ENCODE measurements around the gene C2orf42.
"Not testable (repeated sequence)": the region's sequence is repeated elsewhere in the genome, so short reads cannot be mapped to it uniquely, and the experiment has no call there.

C2orf42 gene

GRCh38 chr2:70173520-70173919, 17.3 kb downstream of the C2orf42 start:
- no peak for DNase-seq (ENCODE audit: low read depth, low spot score)

- DNase-seq (ENCODE audit: low read depth, low spot score) = not testable (repeated sequence)
These were observed 21.1 kb downstream of the C2orf42 start for GRCh38 chr2:70169654-70170245.

GRCh38 chr2:70161069-70161534, 29.7 kb downstream of the C2orf42 start:
- DNase-seq (ENCODE audit: low read depth, low spot score) = no peak

GRCh38 chr2:70160545-70160944, 30.3 kb downstream of the C2orf42 start:
- DNase-seq (ENCODE audit: low read depth, low spot score) = no peak

GRCh38 chr2:70149130-70149686, 41.6 kb downstream of the C2orf42 start:
- DNase-seq (ENCODE audit: low read depth, low spot score) = not testable (repeated sequence)

GRCh38 chr2:70148211-70148760, 42.5 kb downstream of the C2orf42 start:
- DNase-seq (ENCODE audit: low read depth, low spot score) = not testable (repeated sequence)

- DNase-seq (ENCODE audit: low read depth, low spot score) = no peak
These were observed 44.7 kb downstream of the C2orf42 start for GRCh38 chr2:70145851-70146739.

GRCh38 chr2:70145144-70145490, 45.7 kb downstream of the C2orf42 start:
- DNase-seq (ENCODE audit: low read depth, low spot score) = no peak

- DNase-seq (ENCODE audit: low read depth, low spot score) = no peak
These were observed 46.2 kb downstream of the C2orf42 start for GRCh38 chr2:70144443-70145143.

GRCh38 chr2:70143314-70144150, 47.3 kb downstream of the C2orf42 start:
- DNase-seq (ENCODE audit: low read depth, low spot score) = no peak

GRCh38 chr2:70142590-70143313, 48.1 kb downstream of the C2orf42 start:
- peak; percentile 91 for DNase-seq (ENCODE audit: low read depth, low spot score)

- DNase-seq (ENCODE audit: low read depth, low spot score) = no peak
These were observed 48.8 kb downstream of the C2orf42 start for GRCh38 chr2:70141902-70142589.

GRCh38 chr2:70141212-70141901, 49.5 kb downstream of the C2orf42 start:
- DNase-seq (ENCODE audit: low read depth, low spot score) = peak; percentile 96

GRCh38 chr2:70140791-70141211, 50.0 kb downstream of the C2orf42 start:
- no peak for DNase-seq (ENCODE audit: low read depth, low spot score)

GRCh38 chr2:70134323-70134983, 56.4 kb downstream of the C2orf42 start:
- not testable (repeated sequence) for DNase-seq (ENCODE audit: low read depth, low spot score)

GRCh38 chr2:70133491-70134322, 57.1 kb downstream of the C2orf42 start:
- no peak for DNase-seq (ENCODE audit: low read depth, low spot score)

- DNase-seq (ENCODE audit: low read depth, low spot score) = no peak
These were observed 57.7 kb downstream of the C2orf42 start for GRCh38 chr2:70133127-70133452.

All from iPS DF 19.7 (cell line).